Lower lobe of right lung (tissue), 2 donors: ENCODE measurements around the gene ZNF274. TPM values are rescaled to one million over a fixed set of nuclear protein-coding genes. Genes with fewer than 3 reads are reported as not detected.

Source experiments
- ATAC-seq, 2 donors: fragments of 200-7000 bp; cut with Tn5 transposase; one replicate each; pipeline ENCODE4 v1.9.1; 2020 to 2022; ENCODE audit warnings: mild to moderate bottlenecking in 2 of 2, moderate library complexity in 2 of 2
- DNase-seq: peaks from one replicate; pipeline ENCODE4 v3.0.0-alpha.2; 2020
- H3K27ac ChIP-seq: fragments of 200-600 bp; one replicate; pipeline ENCODE4 v1.8.0; 2022
- H3K27me3 ChIP-seq: fragments of 200-600 bp; one replicate; pipeline ENCODE4 v1.8.0; 2022; ENCODE audit warnings: low read depth
- H3K36me3 ChIP-seq: fragments of 200-600 bp; one replicate; pipeline ENCODE4 v1.8.0; 2022; ENCODE audit warnings: mild to moderate bottlenecking
- H3K4me1 ChIP-seq: fragments of 200-600 bp; one replicate; pipeline ENCODE4 v1.8.0; 2022
- H3K4me3 ChIP-seq: fragments of 200-600 bp; one replicate; pipeline ENCODE4 v1.8.0; 2022; ENCODE audit warnings: mild to moderate bottlenecking
- H3K9me3 ChIP-seq: fragments of 200-600 bp; one replicate; pipeline ENCODE4 v1.8.0; 2022
- CTCF ChIP-seq: fragments of 200-600 bp; IDR thresholded peaks from one replicate; pipeline ENCODE4 v1.8.0; 2022; ENCODE audit warnings: antibody characterized with exemption, mild to moderate bottlenecking
- intact Hi-C: fragments of 100-400 bp; cut with DNase I; formaldehyde crosslinking; loops from one replicate; pipeline ENCODE4 v1.11.0; 2022
- total RNA-seq: library from RNA; stranded (reverse); fragmentation: NEBNext Ultra II Directional; extraction: Animal tissue kit (Norgen Biotek cat#: 25700); gene quantifications from one replicate; pipeline ENCODE4 v1.2.1, GENCODE V29; 2021
- donor health status: DM: no; HTN: yes; CAD: no; lungs with severe emphysema.

Gene ZNF274
- total RNA-seq, 1 donor from 2014 or later = 27.6 TPM

- DNase-seq (no peak), ATAC-seq (no peak)
- Histone ChIP-seq H3K27ac (no peak overlapping the region), H3K4me3 (no peak overlapping the region), H3K36me3 (peaks cover 3% of the 10 kb centered on the region), H3K4me1 (no peaks in the 10 kb centered on the region), H3K9me3 (peaks cover 99% of the 10 kb centered on the region), H3K27me3 (no peaks in the 10 kb centered on the region)
- intact Hi-C loops = no loop called here
- no peak for TF ChIP-seq CTCF
Observed at GRCh38 chr19:58261600-58261967, 78.7 kb downstream of the ZNF274 start.

GRCh38 chr19:58261968-58262921 lies 79.4 kb downstream of the ZNF274 start:
- no peak for ATAC-seq
- H3K4me3 ChIP-seq = no peak overlapping the region
- no peak for DNase-seq

GRCh38 chr19:58262922-58263296 lies 80.0 kb downstream of the ZNF274 start:
- peaks cover 99% of the 10 kb centered on the region for H3K9me3 ChIP-seq
- H3K4me1 ChIP-seq = no peaks in the 10 kb centered on the region
- H3K4me3 ChIP-seq = no peak overlapping the region
- DNase-seq = no peak
- H3K36me3 ChIP-seq = peaks cover 3% of the 10 kb centered on the region
- no peaks in the 10 kb centered on the region for H3K27me3 ChIP-seq
- intact Hi-C loops = no loop called here
- no peak for ATAC-seq
- TF ChIP-seq CTCF = no peak
- no peak overlapping the region for H3K27ac ChIP-seq

More at GRCh38 chr19:58261968-58262921, 79.4 kb downstream of the ZNF274 start:
- H3K27me3 ChIP-seq = no peaks in the 10 kb centered on the region
- H3K27ac ChIP-seq = no peak overlapping the region
- no peaks in the 10 kb centered on the region for H3K4me1 ChIP-seq
- no peak for TF ChIP-seq CTCF
- H3K36me3 ChIP-seq = peaks cover 3% of the 10 kb centered on the region
- intact Hi-C loops = no loop called here
- H3K9me3 ChIP-seq = peaks cover 99% of the 10 kb centered on the region

Other genes starting within 250 kb of the ZNF274 start
- gene ZNF418, start 247.7 kb upstream of the ZNF274 start, total RNA-seq = 5.9 TPM
- 5.9 TPM for gene ZNF256, start 235.4 kb upstream of the ZNF274 start, total RNA-seq
- 1.0 TPM for gene C19orf18, start 208.5 kb upstream of the ZNF274 start, total RNA-seq
- 16.1 TPM for gene ZNF606, start 180.2 kb upstream of the ZNF274 start, total RNA-seq
- gene ZSCAN1, start 149.0 kb upstream of the ZNF274 start, total RNA-seq = not detected
- gene ZNF135, start 123.8 kb upstream of the ZNF274 start, total RNA-seq = 3.6 TPM
- gene ZSCAN18, start 84.8 kb upstream of the ZNF274 start, total RNA-seq = 44.2 TPM
- gene ZNF329, start 32.3 kb upstream of the ZNF274 start, total RNA-seq = 5.8 TPM
- 22.6 TPM for gene ZNF544, start 45.9 kb downstream of the ZNF274 start, total RNA-seq
- 5.4 TPM for gene ZNF8, start 95.9 kb downstream of the ZNF274 start, total RNA-seq
- 31.6 TPM for gene ERVK3-1, start 122.3 kb downstream of the ZNF274 start, total RNA-seq
- gene ZSCAN22, start 143.9 kb downstream of the ZNF274 start, total RNA-seq = 3.6 TPM
- gene A1BG, start 170.4 kb downstream of the ZNF274 start, total RNA-seq = 14.0 TPM
- gene ZNF497, start 179.7 kb downstream of the ZNF274 start, total RNA-seq = 2.5 TPM
- gene ZNF837, start 198.0 kb downstream of the ZNF274 start, total RNA-seq = 1.2 TPM
- gene RPS5, start 204.2 kb downstream of the ZNF274 start, total RNA-seq = 770 TPM
- gene RNF225, start 212.6 kb downstream of the ZNF274 start, total RNA-seq = not detected
- 10.0 TPM for gene ZNF584, start 225.6 kb downstream of the ZNF274 start, total RNA-seq